NCI-H345 treated with DMSO at 0.1 percent for 48 hours (cell line): Measurements from ENCODE around the gene ELF1.
"Not testable (repeated sequence)": the region's sequence is repeated elsewhere in the genome, so short reads cannot be mapped to it uniquely, and the experiment has no call there.

Experiments
- DNase-seq: peaks from one replicate; lab custom pipeline; 2025; ENCODE audit not compliant: unreplicated experiment; lab: John Stamatoyannopoulos, UW

Gene ELF1

GRCh38 chr13:41042419-41042818, 23.3 kb upstream of the ELF1 start:
- DNase-seq: not testable (repeated sequence)

GRCh38 chr13:41040584-41041334, 21.6 kb upstream of the ELF1 start:
- no peak for DNase-seq

- DNase-seq: no peak
Observed at GRCh38 chr13:41039746-41040145, 20.6 kb upstream of the ELF1 start.

GRCh38 chr13:41036557-41036956, 17.4 kb upstream of the ELF1 start:
- DNase-seq: not testable (repeated sequence)

- DNase-seq: no peak
Observed at GRCh38 chr13:41034881-41035280, 15.8 kb upstream of the ELF1 start.

GRCh38 chr13:41034382-41034781, 15.3 kb upstream of the ELF1 start:
- no peak for DNase-seq

GRCh38 chr13:41032691-41033376, 13.7 kb upstream of the ELF1 start:
- no peak for DNase-seq

GRCh38 chr13:41029629-41030028, 10.5 kb upstream of the ELF1 start:
- DNase-seq: no peak

GRCh38 chr13:41028051-41028450, 8.9 kb upstream of the ELF1 start:
- DNase-seq: no peak

GRCh38 chr13:41026788-41027187, 7.7 kb upstream of the ELF1 start:
- no peak for DNase-seq

- DNase-seq: peak; percentile 25
Observed at GRCh38 chr13:41025518-41025917, 6.4 kb upstream of the ELF1 start.

- no peak for DNase-seq
Observed at GRCh38 chr13:41019578-41020347, 647 bp upstream of the ELF1 start.

GRCh38 chr13:41018602-41018948, 541 bp downstream of the ELF1 start:
- DNase-seq: no peak

GRCh38 chr13:41017817-41018601, 1.1 kb downstream of the ELF1 start:
- DNase-seq: no peak

GRCh38 chr13:41017159-41017558, 2.0 kb downstream of the ELF1 start:
- DNase-seq: no peak

GRCh38 chr13:41015920-41016319, 3.2 kb downstream of the ELF1 start:
- DNase-seq: no peak

GRCh38 chr13:41013835-41014234, 5.3 kb downstream of the ELF1 start:
- no peak for DNase-seq

GRCh38 chr13:41012536-41012935, 6.6 kb downstream of the ELF1 start:
- DNase-seq: no peak

GRCh38 chr13:41011382-41011956, 7.6 kb downstream of the ELF1 start:
- no peak for DNase-seq

- no peak for DNase-seq
Observed at GRCh38 chr13:41008349-41008980, 10.7 kb downstream of the ELF1 start.
